ENCODE measurements around the gene OCA2. TPM values are rescaled to one million over a fixed set of nuclear protein-coding genes. Genes with fewer than 3 reads are reported as not detected.

OCA2 gene
- total and polyA plus RNA-seq, 11 donors, result 0.04 to 0.10 (median 0.07) TPM; not detected in 8

GRCh38 chr15:27977696-27978095 is 121.4 kb downstream of the OCA2 start:
- Histone ChIP-seq H3K9me3 (peaks cover 0 to 17% (median 0%) of the 10 kb centered on the region in 12 donors), H3K4me1 (no peaks in the 10 kb centered on the region), H3K27ac (no peak overlapping the region), H3K4me3 (no peak overlapping the region), H3K27me3 (no peaks in the 10 kb centered on the region), H3K36me3 (no peaks in the 10 kb centered on the region)
- intact Hi-C loops (cut with DNase I), result no loop called here
- ATAC-seq (no peak), DNase-seq (no peak)
- TF ChIP-seq CTCF (IDR thresholded peaks at IDR 0.05) (no peak), POLR2A (IDR thresholded peaks at IDR 0.05) (no peak)
- 67 to 75% (median 72%) methylated on average over 4 of the region's 4 CpGs for WGBS, 4 donors

GRCh38 chr15:27973886-27974285 is 125.2 kb downstream of the OCA2 start:
- DNase-seq (no peak), ATAC-seq (no peak)
- Histone ChIP-seq H3K27me3 (no peaks in the 10 kb centered on the region), H3K4me1 (no peaks in the 10 kb centered on the region), H3K27ac (no peak overlapping the region), H3K4me3 (no peak overlapping the region), H3K36me3 (no peaks in the 10 kb centered on the region), H3K9me3 (peaks cover 0 to 17% (median 0%) of the 10 kb centered on the region in 12 donors)
- TF ChIP-seq POLR2A (IDR thresholded peaks at IDR 0.05), result no peak
- intact Hi-C loops (cut with DNase I), result no loop called here

GRCh38 chr15:27970661-27971392 is 128.3 kb downstream of the OCA2 start:
- no peak for DNase-seq
- H3K36me3 ChIP-seq, result no peaks in the 10 kb centered on the region
- intact Hi-C loops (cut with DNase I), result no loop called here
- H3K27ac ChIP-seq, result no peak overlapping the region
- ATAC-seq, result no peak
- H3K27me3 ChIP-seq, result no peaks in the 10 kb centered on the region
- 84 to 87% (median 86%) methylated on average over 24 of the region's 24 CpGs for WGBS, 4 donors
- no peak for TF ChIP-seq POLR2A (IDR thresholded peaks at IDR 0.05)
- no peak for TF ChIP-seq CTCF (IDR thresholded peaks at IDR 0.05)
- H3K4me1 ChIP-seq, result no peaks in the 10 kb centered on the region
- peaks cover 0 to 12% (median 0%) of the 10 kb centered on the region in 12 donors for H3K9me3 ChIP-seq
- no peak overlapping the region for H3K4me3 ChIP-seq

GRCh38 chr15:27967541-27967940 is 131.6 kb downstream of the OCA2 start:
- ATAC-seq (no peak), DNase-seq (no peak)
- H3K4me1 ChIP-seq, result no peaks in the 10 kb centered on the region
- TF ChIP-seq CTCF (IDR thresholded peaks at IDR 0.05) (no peak), POLR2A (IDR thresholded peaks at IDR 0.05) (no peak)
- intact Hi-C loops (cut with DNase I), result no loop called here
- H3K27me3 ChIP-seq, result no peaks in the 10 kb centered on the region
- peaks cover 0 to 2% (median 0%) of the 10 kb centered on the region in 12 donors for H3K9me3 ChIP-seq
- H3K4me3 ChIP-seq, result no peak overlapping the region
- no peak overlapping the region for H3K27ac ChIP-seq
- H3K36me3 ChIP-seq, result no peaks in the 10 kb centered on the region
- WGBS, 4 donors, result 82 to 86% (median 83%) methylated on average over 13 of the region's 13 CpGs

- intact Hi-C loops (cut with DNase I), result no loop called here
- Histone ChIP-seq H3K27ac (no peak overlapping the region), H3K36me3 (no peaks in the 10 kb centered on the region), H3K4me1 (no peaks in the 10 kb centered on the region), H3K27me3 (no peaks in the 10 kb centered on the region), H3K4me3 (no peak overlapping the region), H3K9me3 (no peaks in the 10 kb centered on the region)
- TF ChIP-seq CTCF (IDR thresholded peaks at IDR 0.05) (no peak), POLR2A (IDR thresholded peaks at IDR 0.05) (no peak)
- DNase-seq, result no peak
- ATAC-seq, result no peak
- 80 to 86% (median 83%) methylated on average over 6 of the region's 6 CpGs for WGBS, 4 donors
These were observed 133.6 kb downstream of the OCA2 start for GRCh38 chr15:27965546-27965945.

Data from heart left ventricle (tissue), 16 donors.